ENCODE data around the gene GSTM1. TPM values are rescaled to one million over a fixed set of nuclear protein-coding genes. Genes with fewer than 3 reads are reported as not detected.

Gene GSTM1
- total RNA-seq, 4 donors from 2014 or later, result 23.1 TPM; not detected in 3

DNA sequence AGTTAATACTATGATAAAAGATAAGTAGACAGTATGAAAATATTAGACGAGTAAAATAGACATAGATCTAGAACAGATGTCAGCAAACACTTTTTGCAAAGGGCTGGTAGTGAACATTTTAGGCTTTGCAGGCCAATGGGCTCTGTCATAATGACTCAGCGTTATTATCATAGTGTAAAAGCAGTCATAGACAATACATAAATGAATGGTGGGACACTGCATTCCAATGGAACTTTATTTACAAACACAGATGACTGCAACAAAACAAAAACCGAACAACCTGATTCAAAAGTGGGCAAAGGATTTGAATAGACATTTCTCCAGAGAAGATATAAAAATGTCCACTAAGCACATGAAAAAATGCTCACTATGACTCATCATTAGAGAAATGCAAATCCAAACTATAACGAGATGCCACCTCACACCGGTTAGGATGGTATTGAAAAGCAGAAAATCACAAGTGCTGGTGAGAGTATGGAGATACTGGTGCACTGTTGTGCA, 31.8 kb downstream of the GSTM1 start:
- DNase-seq (ENCODE audit: extremely low spot score), result peak; percentile 64
- WGBS, result 73% methylated on average over 5 of the region's 5 CpGs
- Histone ChIP-seq H3K4me1 (peaks cover 0 to 17% (median 8%) of the 10 kb centered on the region in 4 donors), H3K9me3 (no peaks in the 10 kb centered on the region), H3K27ac (replicated peaks in 1 of 4) (no peak overlapping the region), H3K36me3 (no peaks in the 10 kb centered on the region), H3K27me3 (no peaks in the 10 kb centered on the region), H3K4me3 (no peak overlapping the region)
- TF ChIP-seq EP300 (IDR thresholded peaks at IDR 0.05) (no peak), POLR2AphosphoS5 (IDR thresholded peaks at IDR 0.05) (no peak), POLR2A (IDR thresholded peaks at IDR 0.05; ENCODE audit: low read depth) (no peak)
- TF ChIP-seq, protein P1, sequence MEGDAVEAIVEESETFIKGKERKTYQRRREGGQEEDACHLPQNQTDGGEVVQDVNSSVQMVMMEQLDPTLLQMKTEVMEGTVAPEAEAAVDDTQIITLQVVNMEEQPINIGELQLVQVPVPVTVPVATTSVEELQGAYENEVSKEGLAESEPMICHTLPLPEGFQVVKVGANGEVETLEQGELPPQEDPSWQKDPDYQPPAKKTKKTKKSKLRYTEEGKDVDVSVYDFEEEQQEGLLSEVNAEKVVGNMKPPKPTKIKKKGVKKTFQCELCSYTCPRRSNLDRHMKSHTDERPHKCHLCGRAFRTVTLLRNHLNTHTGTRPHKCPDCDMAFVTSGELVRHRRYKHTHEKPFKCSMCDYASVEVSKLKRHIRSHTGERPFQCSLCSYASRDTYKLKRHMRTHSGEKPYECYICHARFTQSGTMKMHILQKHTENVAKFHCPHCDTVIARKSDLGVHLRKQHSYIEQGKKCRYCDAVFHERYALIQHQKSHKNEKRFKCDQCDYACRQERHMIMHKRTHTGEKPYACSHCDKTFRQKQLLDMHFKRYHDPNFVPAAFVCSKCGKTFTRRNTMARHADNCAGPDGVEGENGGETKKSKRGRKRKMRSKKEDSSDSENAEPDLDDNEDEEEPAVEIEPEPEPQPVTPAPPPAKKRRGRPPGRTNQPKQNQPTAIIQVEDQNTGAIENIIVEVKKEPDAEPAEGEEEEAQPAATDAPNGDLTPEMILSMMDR (IDR thresholded peaks at IDR 0.05), result no peak
- intact Hi-C loops (cut with DNase I), result no loop called here

DNA sequence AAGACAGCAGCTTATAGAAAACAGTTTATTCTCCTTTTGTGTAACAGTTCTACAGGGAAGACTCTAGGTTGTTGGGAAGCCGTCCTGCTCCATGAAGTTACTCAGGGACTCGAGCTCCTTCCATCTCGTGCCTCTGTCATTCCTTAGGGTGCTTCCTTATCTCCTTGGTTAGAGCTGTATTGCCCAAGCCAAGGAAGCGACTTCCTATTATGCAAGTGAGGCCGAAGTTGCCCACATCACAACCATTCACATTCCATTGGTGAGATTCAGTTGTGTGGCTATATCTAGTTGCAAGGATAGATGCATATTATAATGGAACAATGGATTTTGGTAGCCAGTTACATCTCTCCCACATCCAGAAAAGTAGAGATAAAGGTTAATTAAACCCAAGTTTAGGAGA, 33.4 kb downstream of the GSTM1 start:
- Histone ChIP-seq H3K4me3 (no peak overlapping the region), H3K27ac (replicated peaks in 1 of 4) (no peak overlapping the region), H3K36me3 (no peaks in the 10 kb centered on the region), H3K9me3 (no peaks in the 10 kb centered on the region), H3K27me3 (no peaks in the 10 kb centered on the region), H3K4me1 (peaks cover 0 to 16% (median 6%) of the 10 kb centered on the region in 4 donors)
- DNase-seq (ENCODE audit: extremely low spot score), result no peak
- WGBS, result 82% methylated on average over 5 of the region's 5 CpGs
- no peak for TF ChIP-seq POLR2A (IDR thresholded peaks at IDR 0.05; ENCODE audit: low read depth)
- TF ChIP-seq, protein P1 (IDR thresholded peaks at IDR 0.05), result no peak
- TF ChIP-seq POLR2AphosphoS5 (IDR thresholded peaks at IDR 0.05), result no peak
- TF ChIP-seq EP300 (IDR thresholded peaks at IDR 0.05), result no peak
- intact Hi-C loops (cut with DNase I), result no loop called here

DNA sequence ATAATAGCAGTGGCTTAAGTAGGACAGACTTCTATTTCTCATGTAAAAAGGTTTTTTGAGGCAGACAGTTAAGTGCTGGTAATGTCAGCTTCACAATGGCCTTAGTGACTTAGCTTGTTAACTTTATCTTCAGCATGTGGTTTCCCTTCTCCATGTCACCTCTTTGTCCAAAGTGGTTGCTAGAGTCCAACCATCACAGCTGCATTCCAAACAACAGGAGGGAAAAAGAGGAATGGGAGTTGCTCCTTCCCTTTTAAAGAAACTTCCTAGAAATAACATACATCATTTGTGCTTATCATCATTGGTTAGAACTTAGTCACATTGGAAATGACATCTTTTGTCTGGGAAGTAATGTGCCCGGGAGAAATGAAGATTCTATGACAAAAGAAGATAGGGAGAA, 34.4 kb downstream of the GSTM1 start:
- peaks cover 0 to 8% (median 4%) of the 10 kb centered on the region in 4 donors for H3K4me1 ChIP-seq
- no peaks in the 10 kb centered on the region for H3K36me3 ChIP-seq
- H3K4me3 ChIP-seq, result no peak overlapping the region
- H3K9me3 ChIP-seq, result no peaks in the 10 kb centered on the region
- intact Hi-C loops (cut with DNase I), result no loop called here
- TF ChIP-seq EP300 (IDR thresholded peaks at IDR 0.05) (no peak), POLR2AphosphoS5 (IDR thresholded peaks at IDR 0.05) (no peak), POLR2A (IDR thresholded peaks at IDR 0.05; ENCODE audit: low read depth) (no peak)
- TF ChIP-seq, protein P1 (IDR thresholded peaks at IDR 0.05), result no peak
- DNase-seq (ENCODE audit: extremely low spot score), result no peak
- 95% methylated on average over 1 of the region's 1 CpG for WGBS
- no peak overlapping the region for H3K27ac ChIP-seq (replicated peaks in 1 of 4)
- H3K27me3 ChIP-seq, result no peaks in the 10 kb centered on the region

DNA sequence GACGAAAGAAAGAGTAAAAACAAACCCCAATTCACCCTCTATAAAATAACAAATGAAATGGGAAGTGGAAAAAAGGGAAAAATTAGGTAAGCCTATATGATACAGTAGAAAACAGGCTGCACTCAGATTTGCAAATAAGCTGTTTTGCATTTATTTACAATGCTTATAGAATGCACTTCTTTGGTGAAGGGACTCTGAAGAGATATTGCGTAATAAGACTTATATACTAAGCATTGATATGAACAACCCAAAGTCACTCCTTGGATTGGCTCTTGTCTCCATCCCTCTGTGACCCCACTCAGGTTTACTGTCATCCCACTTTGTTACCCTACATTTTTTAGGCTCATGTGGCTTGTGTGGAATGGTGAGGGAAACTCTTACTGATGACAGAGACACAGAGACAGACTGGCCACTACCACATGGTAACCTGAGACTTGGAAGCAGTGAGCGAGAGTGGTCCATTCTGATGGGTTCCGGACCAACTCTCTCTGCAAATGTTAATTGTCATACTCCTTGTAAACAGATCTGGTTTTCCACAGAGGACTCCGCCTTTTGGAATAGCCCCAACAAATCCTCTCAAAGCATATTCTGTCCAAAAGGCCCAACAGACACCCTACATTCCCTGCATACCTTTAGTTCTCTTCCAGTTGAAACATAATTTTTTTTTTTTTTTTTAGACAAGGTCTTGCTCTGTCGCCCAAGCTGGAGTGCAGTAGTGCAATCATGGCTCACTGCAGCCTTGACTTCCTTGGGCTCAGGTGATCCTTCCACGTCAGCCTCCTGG, 35.5 kb downstream of the GSTM1 start:
- Histone ChIP-seq H3K27ac (replicated peaks in 1 of 4) (no peak overlapping the region), H3K27me3 (no peaks in the 10 kb centered on the region), H3K9me3 (no peaks in the 10 kb centered on the region), H3K4me1 (peaks cover 0 to 8% (median 4%) of the 10 kb centered on the region in 4 donors), H3K36me3 (no peaks in the 10 kb centered on the region), H3K4me3 (no peak overlapping the region)
- intact Hi-C loops (cut with DNase I), result no loop called here
- no peak for DNase-seq (ENCODE audit: extremely low spot score)
- no peak for TF ChIP-seq POLR2AphosphoS5 (IDR thresholded peaks at IDR 0.05)
- TF ChIP-seq, protein P1 (IDR thresholded peaks at IDR 0.05), result no peak
- no peak for TF ChIP-seq EP300 (IDR thresholded peaks at IDR 0.05)
- WGBS, result 79% methylated on average over 7 of the region's 7 CpGs
